Pancreas (tissue), 10 donors: ENCODE results near the gene MRGPRX2. TPM values are rescaled to one million over a fixed set of nuclear protein-coding genes. Genes with fewer than 3 reads are reported as not detected.

Experiments
- ATAC-seq, 4 donors: fragments of 200-7000 bp; cut with Tn5 transposase; one replicate each; pipeline versions ENCODE4 v1.8.0 to v1.9.1; 2020; ENCODE audit warnings: mild to moderate bottlenecking in 4 of 4, moderate library complexity in 4 of 4
- DNase-seq, 6 donors: peaks; one replicate each; pipeline ENCODE4 v3.0.0-alpha.2; 2020
- FAIRE-seq: peaks from 2 replicates; lab custom pipeline; 2012; peaks lifted over from hg19 to GRCh38; lab: Jason Lieb, UNC
- H3K27ac ChIP-seq, 4 donors: fragments of 200-600 bp; sonication (generic); 1 replicate in 3 of 4; 2 replicates in 1 of 4; pipeline versions ENCODE4 v1.5.0 to v1.8.0; 2020
- H3K27me3 ChIP-seq, 4 donors: fragments of 200-600 bp; one replicate each; pipeline ENCODE4 v1.8.0; 2021
- H3K36me3 ChIP-seq, 3 donors: fragments of 200-600 bp; sonication (generic) in 1 of 3; one replicate each; pipeline versions ENCODE4 v1.5.0 to v1.8.0; 2020 to 2021
- H3K4me1 ChIP-seq, 3 donors: fragments of 200-600 bp; one replicate each; pipeline ENCODE4 v1.8.0; 2021
- H3K4me3 ChIP-seq, 4 donors: fragments of 200-600 bp; sonication (generic) in 2 of 4; one replicate each; pipeline versions ENCODE4 v1.5.0 to v1.8.0; 2020 to 2021
- H3K9me3 ChIP-seq, 4 donors: fragments of 200-600 bp; one replicate each; pipeline ENCODE4 v1.8.0; 2021
- WGBS, 2 donors: extraction: QIAGEN DNeasy Blood & Tissue Kit; methylation state at CpG; one replicate each; pipeline ENCODE4 v1.1.7; 2013; 5-methylcytosine and 5-hydroxymethylcytosine counted together
- intact Hi-C, 3 donors: fragments of 100-400 bp; cut with DNase I; formaldehyde crosslinking; loops; one replicate each; pipeline versions ENCODE4 v1.11.1 to v1.14.2; 2022
- polyA plus RNA-seq, 2 donors: library from polyadenylated mRNA; stranded (reverse); fragments of 200-250 nt; gene quantifications; one replicate each; pipeline ENCODE4 v1.2.3, GENCODE V29; 2013
- total RNA-seq, 6 donors: library from RNA; stranded (reverse); fragmentation: NEBNext Ultra II Directional in 4 of 6; extraction: Animal tissue kit (Norgen Biotek cat#: 25700) in 4 of 6; gene quantifications; one replicate each; pipeline versions ENCODE4 v1.2.1 to v1.2.4, GENCODE V29; 2021 to 2023
- TF ChIP-seq, protein P1 (sequence below), 4 donors: fragments of 200-600 bp; sonication (generic) in 3 of 4; IDR thresholded peaks; one replicate each; pipeline versions ENCODE4 v1.5.0 to v1.8.0; 2021; ENCODE audit warnings: antibody characterized with exemption in 4 of 4
- donor health status: healthy with polysubstance abuse.
- donor health status: DM: no; HTN: no; CAD: no; lungs with moderate emphysema.
- donor health status: DM: no; HTN: no; CAD: no.
- donor health status: control.
- donor health status: control.
- donor health status: Bipolar disorder and iron deficiency.
- donor health status: DM: yes; HTN: yes; CAD: no.
- donor health status: DM: no; HTN: no; CAD: no.
- donor health status: DM: no; HTN: no; CAD: no.
- donor health status: DM: yes; HTN: yes; CAD: no.

Gene MRGPRX2
- total and polyA plus RNA-seq, 8 donors = 0.05 to 0.09 TPM; not detected in 6

- no peaks in the 10 kb centered on the region for H3K36me3 ChIP-seq
- no peaks in the 10 kb centered on the region for H3K4me1 ChIP-seq
- no peak for ATAC-seq
- H3K9me3 ChIP-seq = no peaks in the 10 kb centered on the region
- 93 to 96% methylated on average over 2 of the region's 2 CpGs for WGBS, 2 donors
- intact Hi-C loops = no loop called here
- no peak for DNase-seq
- FAIRE-seq = no peak
- H3K4me3 ChIP-seq = no peak overlapping the region
- TF ChIP-seq, protein P1, sequence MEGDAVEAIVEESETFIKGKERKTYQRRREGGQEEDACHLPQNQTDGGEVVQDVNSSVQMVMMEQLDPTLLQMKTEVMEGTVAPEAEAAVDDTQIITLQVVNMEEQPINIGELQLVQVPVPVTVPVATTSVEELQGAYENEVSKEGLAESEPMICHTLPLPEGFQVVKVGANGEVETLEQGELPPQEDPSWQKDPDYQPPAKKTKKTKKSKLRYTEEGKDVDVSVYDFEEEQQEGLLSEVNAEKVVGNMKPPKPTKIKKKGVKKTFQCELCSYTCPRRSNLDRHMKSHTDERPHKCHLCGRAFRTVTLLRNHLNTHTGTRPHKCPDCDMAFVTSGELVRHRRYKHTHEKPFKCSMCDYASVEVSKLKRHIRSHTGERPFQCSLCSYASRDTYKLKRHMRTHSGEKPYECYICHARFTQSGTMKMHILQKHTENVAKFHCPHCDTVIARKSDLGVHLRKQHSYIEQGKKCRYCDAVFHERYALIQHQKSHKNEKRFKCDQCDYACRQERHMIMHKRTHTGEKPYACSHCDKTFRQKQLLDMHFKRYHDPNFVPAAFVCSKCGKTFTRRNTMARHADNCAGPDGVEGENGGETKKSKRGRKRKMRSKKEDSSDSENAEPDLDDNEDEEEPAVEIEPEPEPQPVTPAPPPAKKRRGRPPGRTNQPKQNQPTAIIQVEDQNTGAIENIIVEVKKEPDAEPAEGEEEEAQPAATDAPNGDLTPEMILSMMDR (IDR thresholded peaks at IDR 0.05) = no peak
- no peak overlapping the region for H3K27ac ChIP-seq
- no peaks in the 10 kb centered on the region for H3K27me3 ChIP-seq
These were observed 32.3 kb upstream of the MRGPRX2 start for GRCh38 chr11:19092850-19093249.

- FAIRE-seq = no peak
- TF ChIP-seq, protein P1 (IDR thresholded peaks at IDR 0.05) = no peak
- Histone ChIP-seq H3K27ac (no peak overlapping the region), H3K36me3 (no peaks in the 10 kb centered on the region), H3K4me1 (no peaks in the 10 kb centered on the region), H3K4me3 (no peak overlapping the region), H3K27me3 (no peaks in the 10 kb centered on the region), H3K9me3 (no peaks in the 10 kb centered on the region)
- WGBS, 2 donors = 61 to 72% methylated on average over 3 of the region's 3 CpGs
- no peak for ATAC-seq
- intact Hi-C loops = no loop called here
- no peak for DNase-seq
These were observed 31.8 kb upstream of the MRGPRX2 start for GRCh38 chr11:19092342-19092741.

DNA sequence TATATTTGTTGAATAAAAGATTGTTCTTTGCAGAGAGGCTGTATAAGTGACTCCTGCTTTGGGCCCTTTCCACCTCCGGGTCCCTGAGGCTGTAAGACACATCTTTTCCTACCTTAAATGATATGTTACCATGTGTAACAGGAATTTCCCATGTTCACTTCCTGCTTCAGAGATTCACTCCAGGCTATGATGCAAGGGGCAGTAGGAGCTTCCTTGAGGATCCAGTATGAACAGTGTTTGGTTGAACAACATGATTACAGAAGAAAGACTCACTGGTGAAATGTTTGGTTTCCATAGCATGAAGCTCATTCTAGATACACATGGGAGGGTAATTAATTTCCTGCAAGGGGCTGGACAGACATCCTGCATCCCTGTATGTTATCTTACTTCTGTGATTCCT, 30.8 kb upstream of the MRGPRX2 start:
- no peak overlapping the region for H3K27ac ChIP-seq

DNA sequence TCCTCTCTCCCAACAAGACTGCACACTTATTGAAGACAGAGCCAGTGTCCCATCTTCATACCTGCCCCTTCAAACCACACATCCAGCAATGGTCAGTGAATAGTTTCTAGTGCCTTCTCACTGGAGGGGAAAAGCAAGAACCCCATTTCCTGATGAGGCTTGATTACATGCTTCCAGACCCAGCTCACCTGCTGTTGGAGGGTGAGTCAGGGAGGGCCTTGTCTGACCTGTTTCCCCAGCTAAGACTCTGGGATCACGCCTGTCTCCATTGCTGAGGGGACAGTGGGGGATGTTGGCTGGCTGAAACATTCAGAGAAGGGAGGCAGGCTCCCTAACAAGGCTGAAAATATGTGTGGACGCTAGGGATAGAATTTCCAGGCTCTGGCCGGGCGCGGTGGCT, 28.9 kb upstream of the MRGPRX2 start:
- Histone ChIP-seq H3K9me3 (no peaks in the 10 kb centered on the region), H3K4me1 (no peaks in the 10 kb centered on the region), H3K27ac (no peak overlapping the region), H3K4me3 (no peak overlapping the region), H3K27me3 (no peaks in the 10 kb centered on the region), H3K36me3 (no peaks in the 10 kb centered on the region)
- FAIRE-seq (no peak), ATAC-seq (no peak), DNase-seq (no peak)
- TF ChIP-seq, protein P1 (IDR thresholded peaks at IDR 0.05) = no peak
- 88% methylated on average over 5 of the region's 5 CpGs for WGBS, 2 donors
- intact Hi-C loops = no loop called here

More for the DNA sequence above, 30.8 kb upstream of the MRGPRX2 start:
- FAIRE-seq (no peak), DNase-seq (no peak), ATAC-seq (no peak)
- Histone ChIP-seq H3K4me3 (no peak overlapping the region), H3K36me3 (no peaks in the 10 kb centered on the region), H3K9me3 (no peaks in the 10 kb centered on the region), H3K4me1 (no peaks in the 10 kb centered on the region), H3K27me3 (no peaks in the 10 kb centered on the region)
- TF ChIP-seq, protein P1 (IDR thresholded peaks at IDR 0.05) = no peak
- 74 to 85% methylated on average over 1 of the region's 1 CpG for WGBS, 2 donors
- intact Hi-C loops = no loop called here

DNA sequence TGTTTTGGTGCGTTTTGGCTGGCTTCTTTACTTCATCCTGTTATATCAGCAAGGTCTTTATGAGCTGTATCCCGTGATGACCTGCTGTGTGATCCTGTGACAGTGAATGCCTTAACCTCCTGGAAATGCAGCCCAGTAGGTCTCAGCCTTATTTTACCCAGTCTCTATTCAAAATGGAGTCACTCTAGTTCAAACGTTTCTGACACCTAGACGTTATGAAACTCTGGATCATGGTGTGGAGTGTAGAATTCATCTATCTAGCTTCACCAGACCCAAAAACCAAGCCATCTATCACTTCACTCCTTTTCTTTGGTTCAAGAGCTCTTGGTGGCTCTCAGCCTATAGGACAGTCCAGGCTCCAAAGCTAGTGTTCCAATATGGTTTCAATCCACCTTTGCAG, 28.3 kb upstream of the MRGPRX2 start:
- Histone ChIP-seq H3K27ac (no peak overlapping the region), H3K4me1 (no peaks in the 10 kb centered on the region), H3K4me3 (no peak overlapping the region), H3K9me3 (no peaks in the 10 kb centered on the region), H3K27me3 (no peaks in the 10 kb centered on the region), H3K36me3 (no peaks in the 10 kb centered on the region)
- TF ChIP-seq, protein P1 (IDR thresholded peaks at IDR 0.05) = no peak
- DNase-seq (no peak), ATAC-seq (no peak), FAIRE-seq (no peak)
- intact Hi-C loops = no loop called here
- 58 to 64% methylated on average over 4 of the region's 4 CpGs for WGBS, 2 donors
